Kidney (tissue), 14 donors: ENCODE results near the gene CEP104. TPM values are rescaled to one million over a fixed set of nuclear protein-coding genes. Genes with fewer than 3 reads are reported as not detected.

ENCODE experiments used
- DNase-seq, 5 donors: peaks; one replicate each; pipeline ENCODE4 v3.0.0-alpha.2; 2013 to 2020
- FAIRE-seq: peaks from 2 replicates; lab custom pipeline; 2012; peaks lifted over from hg19 to GRCh38; lab: Jason Lieb, UNC
- H3K27ac ChIP-seq, 2 donors: one replicate each; pipeline ENCODE4 v1.7.0; 2013; ENCODE audit warnings: low read depth in 2 of 2, low read length in 2 of 2, inconsistent platforms in 1 of 2
- H3K27me3 ChIP-seq: one replicate; pipeline ENCODE4 v1.7.1; 2013; ENCODE audit warnings: low read length, inconsistent platforms; ENCODE audit not compliant: control insufficient read depth, insufficient read depth
- H3K36me3 ChIP-seq, 3 donors: one replicate each; pipeline versions ENCODE4 v1.7.0 to v1.7.1; 2013; ENCODE audit warnings: low read length in 3 of 3, control low read depth in 1 of 3, inconsistent platforms in 1 of 3; ENCODE audit not compliant: insufficient read depth in 3 of 3, control insufficient read depth in 2 of 3
- H3K4me1 ChIP-seq, 3 donors: one replicate each; pipeline versions ENCODE4 v1.7.0 to v1.7.1; 2013; ENCODE audit warnings: low read length in 3 of 3, inconsistent platforms in 1 of 3, low read depth in 1 of 3; ENCODE audit not compliant: control insufficient read depth in 2 of 3, insufficient read depth in 2 of 3
- H3K4me3 ChIP-seq, 3 donors: one replicate each; pipeline versions ENCODE4 v1.7.0 to v1.8.1; 2013; ENCODE audit warnings: low read length in 3 of 3, control low read depth in 1 of 3, inconsistent platforms in 1 of 3
- H3K9ac ChIP-seq, 3 donors: one replicate each; pipeline versions ENCODE4 v1.7.0 to v1.7.1; 2013; ENCODE audit warnings: low read length in 3 of 3, control low read depth in 1 of 3, inconsistent platforms in 1 of 3
- H3K9me3 ChIP-seq, 3 donors: one replicate each; pipeline versions ENCODE4 v1.7.0 to v1.7.1; 2013; ENCODE audit warnings: low read length in 3 of 3, control low read depth in 1 of 3, inconsistent platforms in 1 of 3; ENCODE audit not compliant: control insufficient read depth in 2 of 3, insufficient read depth in 1 of 3
- intact Hi-C: fragments of 100-400 bp; cut with DNase I; formaldehyde crosslinking; loops from one replicate; pipeline ENCODE4 v1.11.1; 2022
- polyA plus RNA-seq: library from polyadenylated mRNA; stranded (reverse); fragments of 350-450 nt; fragmentation: Illumina TruSeq; extraction: RNeasy Lipid Tissue Mini Kit (QIAGEN cat#74804); gene quantifications from one replicate; pipeline ENCODE4 v1.2.3, GENCODE V29; 2014; ENCODE audit warnings: low read depth, low replicate concordance; ENCODE audit not compliant: insufficient read depth
- total RNA-seq: library from RNA; stranded (reverse); fragmentation: NEBNext Ultra II Directional; extraction: Animal tissue kit (Norgen Biotek cat#: 25700); gene quantifications from one replicate; pipeline ENCODE4 v1.2.1, GENCODE V29; 2021
- TF ChIP-seq, protein P1 (sequence below): IDR thresholded peaks from 3 replicates; pipeline ENCODE4 v1.5.1; 2012; ENCODE audit warnings: mild to moderate bottlenecking, moderate library complexity, borderline replicate concordance; ENCODE audit not compliant: insufficient read depth; ENCODE audit errors: extremely low read depth
- donor health status: control.
- donor health status: control.
- donor health status: control.
- donor health status: control.
- donor health status: control.
- donor health status: DM: yes; HTN: yes; CAD: no.
- donor health status: Normal renal cell carcinoma (clear cell type).

The CEP104 gene
- total and polyA plus RNA-seq, 2 donors from 2014 or later: 11.1 to 51.2 TPM

DNA sequence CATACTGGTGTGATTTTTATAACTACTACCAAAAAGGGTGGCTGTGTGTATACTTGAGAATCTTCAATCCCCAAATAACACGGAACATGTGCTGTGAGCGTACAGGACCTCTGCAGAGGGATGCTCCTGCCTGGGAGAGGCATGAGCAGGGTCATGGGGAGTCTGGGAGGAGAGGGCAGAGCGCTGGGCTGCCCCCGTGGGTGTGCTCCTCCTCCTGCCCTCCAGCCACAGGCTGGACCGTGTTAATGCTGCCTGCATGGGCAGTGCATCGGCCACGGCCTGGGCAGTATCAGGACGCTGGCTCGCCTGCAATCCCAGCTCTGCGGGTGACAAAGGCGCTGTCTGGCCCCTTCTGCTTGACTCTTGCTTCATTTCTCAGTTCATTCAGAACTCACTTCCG lies 6.2 kb downstream of the CEP104 start:
- H3K4me3 ChIP-seq: no peak overlapping the region
- H3K9ac ChIP-seq: no peak overlapping the region
- no peaks in the 10 kb centered on the region for H3K27me3 ChIP-seq
- H3K27ac ChIP-seq: no peak overlapping the region
- H3K4me1 ChIP-seq: peaks cover 0 to 11% (median 10%) of the 10 kb centered on the region in 3 donors
- TF ChIP-seq, protein P1, sequence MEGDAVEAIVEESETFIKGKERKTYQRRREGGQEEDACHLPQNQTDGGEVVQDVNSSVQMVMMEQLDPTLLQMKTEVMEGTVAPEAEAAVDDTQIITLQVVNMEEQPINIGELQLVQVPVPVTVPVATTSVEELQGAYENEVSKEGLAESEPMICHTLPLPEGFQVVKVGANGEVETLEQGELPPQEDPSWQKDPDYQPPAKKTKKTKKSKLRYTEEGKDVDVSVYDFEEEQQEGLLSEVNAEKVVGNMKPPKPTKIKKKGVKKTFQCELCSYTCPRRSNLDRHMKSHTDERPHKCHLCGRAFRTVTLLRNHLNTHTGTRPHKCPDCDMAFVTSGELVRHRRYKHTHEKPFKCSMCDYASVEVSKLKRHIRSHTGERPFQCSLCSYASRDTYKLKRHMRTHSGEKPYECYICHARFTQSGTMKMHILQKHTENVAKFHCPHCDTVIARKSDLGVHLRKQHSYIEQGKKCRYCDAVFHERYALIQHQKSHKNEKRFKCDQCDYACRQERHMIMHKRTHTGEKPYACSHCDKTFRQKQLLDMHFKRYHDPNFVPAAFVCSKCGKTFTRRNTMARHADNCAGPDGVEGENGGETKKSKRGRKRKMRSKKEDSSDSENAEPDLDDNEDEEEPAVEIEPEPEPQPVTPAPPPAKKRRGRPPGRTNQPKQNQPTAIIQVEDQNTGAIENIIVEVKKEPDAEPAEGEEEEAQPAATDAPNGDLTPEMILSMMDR: no peak
- FAIRE-seq (no peak), DNase-seq (peak in 1 of 5 donors; percentile 43)
- intact Hi-C loops: no loop called here
- H3K36me3 ChIP-seq: peaks cover 0 to 21% (median 14%) of the 10 kb centered on the region in 3 donors
- no peaks in the 10 kb centered on the region for H3K9me3 ChIP-seq

DNA sequence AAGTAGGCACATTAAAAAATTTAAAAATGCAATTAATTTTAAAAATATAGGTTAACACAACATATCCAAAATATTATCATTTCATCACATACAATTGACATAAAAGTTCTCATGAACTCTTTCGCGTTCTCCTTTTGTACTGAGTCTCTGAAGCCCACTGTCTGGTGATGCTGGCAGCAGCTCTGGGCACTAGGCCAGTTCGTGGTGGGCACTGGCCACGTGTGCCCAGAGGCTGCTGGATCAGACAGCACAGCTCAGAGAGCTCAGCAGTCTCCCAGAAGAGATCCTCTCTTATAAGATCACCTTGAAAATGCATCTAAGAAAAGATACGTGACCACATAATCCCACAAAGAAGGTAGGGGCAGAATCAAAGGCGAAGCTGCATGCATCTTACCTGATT lies 9.9 kb downstream of the CEP104 start:
- TF ChIP-seq, protein P1: no peak
- no peak overlapping the region for H3K9ac ChIP-seq
- no peak for FAIRE-seq
- peak in 1 of 5 donors; percentile 22 for DNase-seq
- no peaks in the 10 kb centered on the region for H3K9me3 ChIP-seq
- H3K36me3 ChIP-seq: peaks cover 0 to 21% (median 16%) of the 10 kb centered on the region in 3 donors
- no peaks in the 10 kb centered on the region for H3K27me3 ChIP-seq
- no peak overlapping the region for H3K4me3 ChIP-seq
- H3K4me1 ChIP-seq: peaks cover 0 to 6% (median 6%) of the 10 kb centered on the region in 3 donors
- no peak overlapping the region for H3K27ac ChIP-seq
- intact Hi-C loops: no loop called here

DNA sequence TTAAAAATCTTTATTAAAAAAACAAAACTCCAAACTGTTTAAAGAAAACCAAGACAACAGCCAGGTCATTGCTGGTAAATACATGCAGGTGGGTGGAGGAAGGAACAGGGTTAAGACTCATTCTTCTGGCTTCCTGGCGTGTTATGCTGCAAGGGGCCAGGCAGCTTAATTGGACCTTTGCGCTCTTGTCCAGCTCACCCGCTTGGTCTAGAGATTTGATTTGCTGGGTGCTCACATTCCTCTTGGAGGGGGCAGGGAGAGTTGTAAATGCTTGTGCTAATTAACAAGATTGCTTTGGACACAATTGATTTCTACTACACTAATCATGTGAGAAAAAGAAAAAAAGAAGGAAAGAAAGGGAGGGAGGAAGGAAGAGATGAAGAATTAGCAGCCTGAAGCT lies 10.5 kb downstream of the CEP104 start:
- TF ChIP-seq, protein P1: no peak
- FAIRE-seq: peak; percentile 15
- Histone ChIP-seq H3K9ac (no peak overlapping the region), H3K27me3 (no peaks in the 10 kb centered on the region), H3K36me3 (peaks cover 0 to 21% (median 16%) of the 10 kb centered on the region in 3 donors), H3K4me3 (no peak overlapping the region), H3K9me3 (no peaks in the 10 kb centered on the region), H3K27ac (no peak overlapping the region), H3K4me1 (peaks cover 0 to 6% (median 6%) of the 10 kb centered on the region in 3 donors)
- intact Hi-C loops: no loop called here
- peak in 2 of 5 donors; percentile 30 to 47 for DNase-seq

DNA sequence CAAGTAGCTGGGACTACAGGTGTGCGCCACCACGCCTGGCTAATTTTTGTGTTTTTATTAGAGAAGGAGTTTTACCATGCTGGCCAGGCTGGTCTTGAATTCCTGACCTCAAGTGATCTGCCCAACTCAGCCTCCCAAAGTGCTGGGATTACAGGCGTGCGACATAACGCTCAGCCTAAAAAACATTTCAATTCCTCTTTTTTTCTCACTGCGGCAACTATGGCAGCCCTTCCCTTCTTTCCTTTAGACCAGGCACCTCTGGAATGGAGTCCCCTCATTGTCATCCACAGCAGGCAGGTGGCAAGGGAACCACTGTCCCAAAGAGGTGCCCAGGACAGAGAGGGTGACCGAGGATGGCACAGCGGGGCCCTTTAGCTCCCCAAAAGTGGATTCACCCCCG lies 14.1 kb downstream of the CEP104 start:
- Histone ChIP-seq H3K9ac (no peak overlapping the region), H3K27ac (no peak overlapping the region), H3K36me3 (peaks cover 0 to 30% (median 17%) of the 10 kb centered on the region in 3 donors), H3K9me3 (no peaks in the 10 kb centered on the region), H3K4me3 (no peak overlapping the region), H3K27me3 (no peaks in the 10 kb centered on the region), H3K4me1 (peaks cover 0 to 6% (median 6%) of the 10 kb centered on the region in 3 donors)
- TF ChIP-seq, protein P1: no peak
- DNase-seq: peak in 1 of 5 donors; percentile 31
- intact Hi-C loops: no loop called here
- no peak for FAIRE-seq
